ENCODE results near the gene NIPA2.

- no peak for TF ChIP-seq POLR2A (IDR thresholded peaks at IDR 0.05)
- TF ChIP-seq CTCF (IDR thresholded peaks at IDR 0.05): no peak
- no peak for TF ChIP-seq POLR2AphosphoS5 (IDR thresholded peaks at IDR 0.05)
Observed at GRCh38 chr15:22911306-22911705, 72.8 kb downstream of the NIPA2 start.
